Lower leg skin (tissue), 3 donors: ENCODE data around the gene ZSWIM6.

Experiments
- POLR2A ChIP-seq, 2 donors: fragments of 450-650 bp; IDR thresholded peaks; one replicate each; pipeline ENCODE4 v1.6.1; 2016 to 2017; ENCODE audit warnings: antibody characterized with exemption in 2 of 2, mild to moderate bottlenecking in 1 of 2, moderate library complexity in 1 of 2
- TF ChIP-seq, protein P1 (sequence below), 3 donors: fragments of 450-650 bp; IDR thresholded peaks; one replicate each; pipeline ENCODE4 v1.5.1; 2016; ENCODE audit warnings: antibody characterized with exemption in 3 of 3, mild to moderate bottlenecking in 3 of 3, moderate library complexity in 2 of 3

DNA sequence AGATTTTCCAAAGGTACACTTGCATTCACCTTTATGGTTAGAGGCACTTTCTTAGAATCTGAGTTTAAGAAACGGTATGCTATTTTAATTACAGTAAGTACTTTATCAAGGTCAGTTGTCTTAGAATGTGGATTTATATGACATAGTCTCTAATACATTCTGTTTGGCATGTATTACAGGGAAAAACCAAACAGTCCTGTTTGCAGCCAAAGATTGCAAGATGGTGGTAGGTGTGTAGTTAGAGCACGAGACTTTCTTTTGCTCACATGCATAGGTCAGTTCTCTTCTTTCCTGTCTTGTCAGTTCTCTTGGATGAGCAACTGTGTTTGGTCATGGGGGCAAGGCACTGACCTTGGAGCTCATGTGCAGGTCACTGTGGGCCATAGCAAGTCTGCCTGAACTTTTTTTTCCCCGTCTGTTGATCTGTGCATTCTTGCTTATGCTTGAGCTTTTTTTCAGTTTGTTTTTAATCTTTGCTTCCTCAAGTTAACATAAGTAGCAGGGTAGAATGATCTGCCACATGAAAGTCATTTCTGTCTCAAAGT, 20.6 kb downstream of the ZSWIM6 start:
- TF ChIP-seq POLR2A (IDR thresholded peaks at IDR 0.05), result no peak
- TF ChIP-seq, protein P1, sequence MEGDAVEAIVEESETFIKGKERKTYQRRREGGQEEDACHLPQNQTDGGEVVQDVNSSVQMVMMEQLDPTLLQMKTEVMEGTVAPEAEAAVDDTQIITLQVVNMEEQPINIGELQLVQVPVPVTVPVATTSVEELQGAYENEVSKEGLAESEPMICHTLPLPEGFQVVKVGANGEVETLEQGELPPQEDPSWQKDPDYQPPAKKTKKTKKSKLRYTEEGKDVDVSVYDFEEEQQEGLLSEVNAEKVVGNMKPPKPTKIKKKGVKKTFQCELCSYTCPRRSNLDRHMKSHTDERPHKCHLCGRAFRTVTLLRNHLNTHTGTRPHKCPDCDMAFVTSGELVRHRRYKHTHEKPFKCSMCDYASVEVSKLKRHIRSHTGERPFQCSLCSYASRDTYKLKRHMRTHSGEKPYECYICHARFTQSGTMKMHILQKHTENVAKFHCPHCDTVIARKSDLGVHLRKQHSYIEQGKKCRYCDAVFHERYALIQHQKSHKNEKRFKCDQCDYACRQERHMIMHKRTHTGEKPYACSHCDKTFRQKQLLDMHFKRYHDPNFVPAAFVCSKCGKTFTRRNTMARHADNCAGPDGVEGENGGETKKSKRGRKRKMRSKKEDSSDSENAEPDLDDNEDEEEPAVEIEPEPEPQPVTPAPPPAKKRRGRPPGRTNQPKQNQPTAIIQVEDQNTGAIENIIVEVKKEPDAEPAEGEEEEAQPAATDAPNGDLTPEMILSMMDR (IDR thresholded peaks at IDR 0.05), result no peak
